HG03439 (cell line): ENCODE measurements around the gene LDLRAD3.
"Not testable (repeated sequence)": the region's sequence is repeated elsewhere in the genome, so short reads cannot be mapped to it uniquely, and the experiment has no call there.

Experiments
- ATAC-seq: cut with Tn5 transposase; IDR thresholded peaks from one replicate; pipeline ENCODE4 v1.9.1; 2021; ENCODE audit warnings: mild to moderate bottlenecking, moderate library complexity; ENCODE audit not compliant: unreplicated experiment

LDLRAD3 gene

DNA sequence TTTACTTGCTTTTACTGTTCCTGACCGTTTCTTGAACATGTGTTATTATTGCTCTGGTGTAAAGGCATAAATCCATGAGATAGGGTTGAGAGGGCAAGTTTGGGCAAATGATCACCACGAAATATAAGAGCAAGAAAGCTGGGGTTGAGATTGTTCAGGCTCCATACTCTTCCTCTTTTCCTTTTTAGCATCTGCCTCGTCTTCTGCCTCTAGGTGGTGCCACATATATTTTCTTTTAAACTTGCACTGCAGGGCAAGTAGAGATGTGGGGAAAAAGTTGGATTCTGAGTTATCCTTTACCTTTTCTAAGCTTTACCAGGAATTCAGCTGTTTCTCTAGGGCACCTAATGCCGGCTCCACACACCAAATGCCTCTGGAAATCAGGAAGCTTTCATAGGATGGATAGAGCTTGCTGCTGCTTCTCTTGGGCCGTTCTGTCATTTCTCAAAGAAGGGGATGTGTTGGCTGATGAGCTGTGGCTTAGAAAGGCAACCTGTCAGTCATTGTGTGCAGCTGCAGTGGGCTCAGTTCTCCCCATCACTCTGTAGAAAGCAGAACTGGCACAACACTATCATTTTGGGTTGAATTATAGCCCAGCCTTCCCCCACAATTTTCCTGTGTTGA is 98.2 kb downstream of the LDLRAD3 start:
- ATAC-seq = no peak

DNA sequence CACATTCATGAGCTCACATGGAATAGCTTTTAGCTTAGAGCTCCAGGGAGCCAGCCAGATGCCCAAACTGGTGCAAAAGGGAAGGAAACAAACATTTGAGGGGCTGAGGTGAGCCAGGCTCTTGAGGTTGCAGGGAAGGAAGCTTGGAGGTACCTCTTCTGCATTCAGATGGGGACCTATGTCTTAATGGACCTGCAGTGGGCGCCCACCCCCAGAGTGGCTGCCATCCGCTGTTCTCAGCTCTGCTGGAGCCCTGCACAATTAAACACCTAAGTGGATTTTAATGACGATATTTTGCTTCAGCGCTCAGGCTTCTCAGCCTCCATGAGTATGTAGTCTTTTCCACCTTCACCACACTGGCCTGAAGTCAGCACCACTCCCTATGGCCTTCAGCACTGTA is 100.8 kb downstream of the LDLRAD3 start:
- ATAC-seq = no peak

DNA sequence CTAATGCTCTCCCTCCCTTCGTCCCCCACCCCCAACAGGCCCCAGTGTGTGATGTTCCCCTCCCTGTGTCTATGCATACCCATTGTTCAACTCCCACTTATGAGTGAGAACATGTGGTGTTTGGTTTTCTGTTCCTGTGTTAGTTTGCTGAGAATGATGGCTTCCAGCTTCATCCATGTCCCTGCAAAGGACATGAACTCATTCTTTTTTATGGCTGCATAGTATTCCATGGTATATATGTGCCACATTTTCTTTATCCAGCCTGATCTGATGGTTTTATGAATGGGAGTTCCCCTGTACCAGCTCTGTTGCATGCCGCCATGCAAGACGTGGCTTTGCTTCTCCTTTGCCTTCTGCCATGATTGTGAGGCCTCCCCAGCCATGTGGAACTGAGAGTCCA is 102.1 kb downstream of the LDLRAD3 start:
- ATAC-seq = not testable (repeated sequence)

DNA sequence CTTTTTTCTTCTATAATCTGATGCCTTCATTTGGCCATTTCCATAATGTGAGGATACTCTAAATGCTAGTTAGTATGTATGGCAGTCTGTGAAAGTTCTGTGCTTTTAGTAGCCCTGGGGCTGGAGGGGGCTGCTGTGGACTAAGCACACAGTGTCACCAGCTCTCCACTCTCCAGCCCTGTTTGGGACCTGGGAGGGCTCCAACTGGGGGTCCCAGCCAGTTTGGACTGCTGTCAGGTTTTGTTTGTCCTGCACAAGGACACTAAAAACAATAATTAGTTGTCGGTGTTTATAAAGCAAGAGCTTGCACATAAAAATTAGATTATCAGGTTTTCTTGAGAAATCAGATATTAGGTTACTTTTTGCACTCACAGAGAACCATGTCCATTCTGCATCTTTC is 103.1 kb downstream of the LDLRAD3 start:
- ATAC-seq = no peak

DNA sequence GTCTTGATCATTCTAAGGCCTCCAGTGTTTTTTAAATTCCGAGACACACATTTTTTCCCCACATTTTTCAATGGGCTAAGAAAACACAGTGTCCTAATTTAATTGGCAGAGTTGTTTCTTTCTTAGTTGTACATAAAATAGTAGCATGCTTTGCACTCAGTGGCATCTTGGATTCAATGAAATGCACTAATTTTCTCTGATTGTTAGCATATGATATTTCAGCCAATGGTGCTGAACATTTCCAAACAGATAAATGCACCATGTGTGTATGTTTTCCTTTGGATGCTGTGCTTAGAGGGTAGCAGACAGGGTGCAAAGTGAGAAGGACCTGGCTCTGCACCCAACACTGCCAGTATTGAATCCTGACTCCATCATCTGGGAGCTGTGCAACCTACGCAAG is 103.5 kb downstream of the LDLRAD3 start:
- no peak for ATAC-seq

DNA sequence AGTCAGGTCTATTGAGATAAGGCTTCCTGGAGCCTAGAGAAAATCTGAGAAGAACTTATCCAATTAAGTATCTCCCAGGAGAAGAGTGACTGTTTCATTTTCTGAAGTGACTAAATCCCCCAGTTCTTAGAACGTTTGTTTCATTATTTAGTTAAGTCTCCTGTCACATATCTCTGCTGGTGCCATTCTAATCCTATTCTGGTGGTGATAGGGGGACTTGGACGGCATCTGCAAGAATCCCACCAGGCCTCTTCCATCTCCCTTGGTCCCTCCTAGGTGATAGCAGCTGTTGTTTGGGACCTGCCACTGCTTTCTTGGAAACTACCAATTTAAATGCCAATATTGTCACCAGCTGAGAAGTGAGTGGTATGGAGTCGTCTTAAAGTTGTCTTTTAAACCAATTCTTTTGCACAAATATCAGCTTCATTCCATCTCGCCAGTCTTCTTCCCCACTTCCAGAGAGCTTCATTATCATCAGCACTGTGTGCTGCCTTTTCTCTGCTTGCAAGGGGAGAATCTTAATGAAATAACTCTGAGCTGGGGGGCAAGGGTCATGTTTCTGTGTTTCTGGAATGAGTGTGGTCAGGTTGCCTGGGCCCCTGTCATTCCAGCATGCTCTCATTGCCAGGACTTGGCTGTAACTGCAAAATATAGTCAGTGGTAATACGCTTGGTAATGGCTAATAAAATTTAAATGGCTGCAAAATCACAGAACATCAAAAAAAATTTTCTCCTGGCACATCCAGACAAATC is 104.8 kb downstream of the LDLRAD3 start:
- ATAC-seq = no peak

DNA sequence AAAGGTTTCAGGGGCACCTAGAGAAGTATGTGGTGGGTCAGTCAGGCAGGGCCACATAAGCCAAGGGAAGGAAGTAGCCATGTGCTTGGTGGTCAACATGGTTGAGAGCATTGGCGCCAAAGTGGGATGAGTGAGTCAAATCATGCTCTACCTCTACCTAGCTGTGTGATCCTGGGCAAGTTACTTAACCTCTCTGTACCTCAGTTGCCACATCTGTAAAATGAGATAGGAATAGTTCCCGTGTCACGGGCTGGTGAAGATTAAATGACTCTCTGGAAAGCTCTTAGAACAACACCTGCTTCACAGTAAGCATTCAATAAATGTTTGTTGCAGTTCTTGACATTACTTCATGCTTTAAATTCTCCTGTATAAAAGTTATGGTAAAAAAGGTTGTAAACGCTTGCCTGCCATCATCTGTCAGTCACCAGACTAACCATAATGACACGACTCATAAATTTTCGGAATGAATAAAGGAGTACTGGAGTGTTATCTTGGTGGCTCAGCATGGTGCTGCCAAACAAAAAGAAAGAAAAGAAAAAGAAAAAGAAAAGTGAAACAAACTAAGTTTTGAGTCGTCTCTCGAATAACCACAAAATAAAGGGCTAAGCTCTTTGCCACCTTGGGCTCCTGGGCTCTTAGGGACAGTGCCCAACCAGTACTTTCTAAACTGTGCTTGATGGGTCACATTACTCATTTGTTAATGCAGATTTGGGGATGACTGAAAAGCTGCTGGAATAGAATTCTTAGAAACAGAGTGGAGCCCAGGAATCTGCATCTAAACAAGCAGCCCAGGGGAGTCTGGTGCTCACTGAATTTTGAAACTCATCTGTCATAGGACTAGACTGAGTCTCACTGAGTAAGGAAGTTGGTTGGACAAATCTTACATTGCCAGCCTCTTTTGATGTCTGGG is 107.6 kb downstream of the LDLRAD3 start:
- ATAC-seq = no peak

DNA sequence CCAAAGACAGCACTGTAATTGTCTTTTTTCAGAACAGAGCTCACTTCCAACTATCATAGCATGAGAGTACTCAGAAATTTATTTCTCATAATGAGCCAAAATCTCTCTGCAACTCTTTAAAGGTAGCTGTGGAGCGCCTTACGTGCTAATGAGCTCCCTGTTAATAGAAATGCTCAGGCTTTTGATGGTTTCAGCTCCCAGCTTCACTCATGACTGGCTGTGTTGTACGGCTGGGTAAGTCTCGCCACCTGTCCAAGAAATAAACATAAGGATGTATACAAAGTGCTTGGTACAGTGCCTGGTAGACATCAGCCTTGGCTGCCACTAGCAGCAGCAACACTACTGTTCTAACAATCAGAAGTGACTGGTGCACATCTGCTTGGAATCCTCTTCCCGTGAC is 109.4 kb downstream of the LDLRAD3 start:
- ATAC-seq = no peak

DNA sequence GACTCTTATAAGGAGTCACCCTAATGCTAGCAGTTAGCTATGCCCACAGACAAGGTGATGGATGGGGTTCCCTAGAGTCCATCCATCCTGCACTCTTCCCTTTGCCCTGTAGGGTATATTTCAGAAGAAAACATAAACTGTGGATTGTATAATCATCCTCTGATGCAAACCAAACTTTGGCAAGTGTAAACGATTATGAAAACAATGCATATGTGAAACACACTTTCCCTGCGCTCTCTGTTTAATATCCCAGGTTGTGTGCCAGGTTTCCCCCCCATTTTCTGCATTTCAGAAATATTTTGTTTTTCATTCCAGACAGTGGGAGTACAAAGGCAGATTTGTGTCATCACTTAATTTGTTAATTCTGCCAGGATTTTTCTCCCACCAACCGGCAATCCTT is 110.0 kb downstream of the LDLRAD3 start:
- ATAC-seq = no peak

DNA sequence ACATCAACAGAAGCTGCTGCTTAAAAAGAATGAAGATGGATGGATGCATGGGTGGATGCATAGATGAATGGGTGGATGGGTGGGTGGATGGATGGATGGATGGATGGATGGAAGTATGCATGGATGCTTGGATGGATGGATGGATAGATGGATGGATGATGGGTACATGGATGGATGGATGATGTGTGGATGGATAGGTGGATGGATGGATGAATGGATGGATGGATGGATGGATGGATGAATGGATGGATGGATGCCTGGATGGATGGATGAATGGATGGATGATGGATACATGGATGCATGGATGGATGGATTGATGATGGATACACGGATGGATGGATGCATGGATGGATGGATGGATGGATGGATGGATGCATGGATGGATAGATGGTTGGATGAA is 110.8 kb downstream of the LDLRAD3 start:
- no peak for ATAC-seq

DNA sequence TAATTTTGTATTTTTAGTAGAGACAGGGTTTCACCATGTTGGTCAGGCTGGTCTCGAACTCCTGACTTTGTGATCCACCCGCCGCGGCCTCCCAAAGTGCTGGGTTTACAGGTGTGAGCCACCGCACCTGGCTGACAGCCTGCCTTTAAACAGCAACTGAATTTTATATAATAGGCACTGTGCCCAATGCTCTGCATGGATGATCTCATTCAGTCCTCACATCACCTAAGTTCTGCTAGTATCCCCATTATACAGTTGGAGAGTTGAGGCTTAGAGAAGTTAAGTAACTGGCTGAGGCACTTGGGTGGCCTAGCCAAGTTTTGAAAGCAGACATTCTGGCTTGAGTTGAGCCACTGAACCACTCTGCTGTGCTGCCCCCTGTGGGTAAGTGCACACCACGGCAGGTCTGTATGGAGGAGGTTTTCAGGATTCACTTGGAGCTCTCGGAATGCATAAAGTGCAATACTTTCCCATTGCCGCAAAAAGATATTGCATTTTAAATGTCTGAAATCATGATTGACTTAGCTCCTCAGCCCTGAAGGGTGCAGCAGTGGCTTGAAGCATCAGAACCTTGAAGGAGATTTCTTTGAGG is 112.4 kb downstream of the LDLRAD3 start:
- ATAC-seq = no peak

DNA sequence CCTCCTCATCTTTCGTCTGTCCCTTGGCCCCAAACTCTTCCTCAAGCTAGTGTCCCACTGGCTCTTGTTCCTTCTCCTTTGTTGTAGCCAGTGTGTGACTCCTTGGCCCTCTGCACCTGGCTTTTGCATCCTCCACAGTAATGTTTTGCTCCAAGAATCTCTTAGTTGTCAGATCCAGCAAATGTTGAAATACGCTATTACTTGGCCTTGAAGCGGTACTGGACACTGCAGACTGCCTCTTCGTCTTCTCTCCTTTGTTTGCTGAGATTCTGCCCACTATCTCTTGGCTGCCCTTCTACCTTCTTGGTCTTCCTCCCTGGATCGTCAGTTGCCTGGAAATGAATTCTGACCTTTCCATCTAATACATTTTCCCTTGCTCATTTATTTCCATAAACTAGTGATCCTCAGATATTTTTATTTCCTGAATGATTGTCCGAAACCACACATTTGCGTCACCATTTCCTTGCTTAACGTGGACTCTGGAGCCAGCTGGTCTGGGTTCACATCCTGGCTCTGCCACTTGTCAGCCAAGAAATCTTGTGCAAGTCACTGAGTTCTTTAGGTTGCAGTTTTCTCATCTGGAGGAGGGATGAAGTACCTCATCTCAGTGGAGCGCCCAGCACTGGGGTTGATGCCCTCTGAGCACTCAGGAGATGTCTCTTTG is 113.6 kb downstream of the LDLRAD3 start:
- no peak for ATAC-seq

DNA sequence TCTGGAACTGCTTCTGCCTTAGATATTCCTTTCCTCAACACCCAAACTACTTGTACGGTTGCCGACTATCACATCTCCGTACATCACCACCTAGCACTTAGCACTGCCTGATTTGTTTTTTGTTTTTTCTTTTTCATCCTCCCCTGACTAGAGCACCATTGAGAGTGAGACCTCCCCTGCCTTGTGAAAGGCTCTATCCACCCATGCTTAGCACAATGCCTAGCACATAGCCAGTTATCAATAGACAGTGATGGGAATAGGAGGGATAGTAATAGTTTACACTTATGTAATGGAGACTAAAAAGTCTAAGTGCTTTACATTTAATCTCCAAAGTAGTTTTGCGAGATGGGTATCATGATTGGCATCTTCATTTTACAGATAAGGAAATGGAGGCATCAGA is 115.8 kb downstream of the LDLRAD3 start:
- ATAC-seq = no peak

DNA sequence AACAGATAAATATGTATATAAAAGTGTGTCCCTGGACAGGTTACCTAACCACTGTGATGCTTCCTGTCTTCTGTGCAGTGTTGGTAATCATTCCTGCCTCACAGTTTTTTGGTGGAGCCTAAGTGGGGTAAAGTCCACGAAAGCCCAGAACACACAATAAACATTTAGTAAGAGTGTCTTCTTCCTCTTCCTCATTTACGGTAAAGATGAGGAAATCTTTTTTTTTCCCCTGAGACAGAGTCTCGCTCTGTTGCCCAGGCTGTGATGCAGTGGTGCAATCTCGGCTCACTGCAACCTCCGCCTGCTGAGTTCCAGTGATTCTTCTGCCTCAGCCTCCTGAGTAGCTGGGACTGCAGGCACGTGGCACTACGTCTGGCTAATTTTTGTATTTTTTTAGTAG is 117.1 kb downstream of the LDLRAD3 start:
- no peak for ATAC-seq

DNA sequence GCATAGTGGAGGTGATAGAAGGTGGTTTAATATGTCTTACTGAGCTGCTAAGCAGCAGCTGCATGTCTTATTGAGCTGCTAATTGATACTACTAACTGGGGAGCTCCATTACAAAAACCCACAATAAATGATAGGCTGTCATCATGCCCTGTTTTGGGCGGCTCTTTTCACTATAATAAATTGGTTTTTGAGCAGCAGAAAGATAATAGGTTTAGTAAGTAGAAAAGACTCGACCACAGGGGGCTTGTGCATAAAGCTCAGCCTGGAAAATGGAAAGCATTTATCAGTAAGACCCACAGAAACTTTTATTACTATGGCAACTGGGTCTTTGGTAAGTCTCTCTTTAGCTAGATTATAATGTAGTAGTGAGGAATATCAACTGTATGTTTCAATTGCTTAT is 117.6 kb downstream of the LDLRAD3 start:
- ATAC-seq = no peak

DNA sequence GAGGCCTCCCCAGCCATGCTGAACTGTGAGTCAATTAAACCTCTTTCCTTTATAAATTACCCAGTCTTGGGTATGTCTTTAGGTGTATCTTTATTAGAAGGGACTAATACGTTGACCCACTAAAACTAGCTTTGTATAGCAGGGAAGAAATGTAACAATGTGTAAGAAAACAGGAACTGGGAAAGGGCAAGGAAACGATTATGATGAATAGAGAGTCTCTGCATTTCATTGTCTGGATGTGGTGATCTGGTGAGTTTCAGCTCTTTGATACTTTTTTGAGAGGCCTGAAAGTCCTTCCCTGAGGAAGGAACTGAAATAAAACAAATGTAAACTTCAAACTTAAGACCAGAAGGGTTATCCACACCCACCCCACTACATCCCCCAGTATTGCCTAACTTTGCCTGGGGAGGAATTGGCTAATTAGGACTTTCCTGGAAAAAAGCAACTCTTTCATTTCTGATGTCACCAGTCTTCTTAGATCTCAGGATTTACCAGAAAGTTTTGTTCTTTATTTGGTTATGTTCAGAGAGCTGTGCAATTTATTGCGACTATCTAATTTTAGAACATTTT is 119.0 kb downstream of the LDLRAD3 start:
- ATAC-seq = no peak

DNA sequence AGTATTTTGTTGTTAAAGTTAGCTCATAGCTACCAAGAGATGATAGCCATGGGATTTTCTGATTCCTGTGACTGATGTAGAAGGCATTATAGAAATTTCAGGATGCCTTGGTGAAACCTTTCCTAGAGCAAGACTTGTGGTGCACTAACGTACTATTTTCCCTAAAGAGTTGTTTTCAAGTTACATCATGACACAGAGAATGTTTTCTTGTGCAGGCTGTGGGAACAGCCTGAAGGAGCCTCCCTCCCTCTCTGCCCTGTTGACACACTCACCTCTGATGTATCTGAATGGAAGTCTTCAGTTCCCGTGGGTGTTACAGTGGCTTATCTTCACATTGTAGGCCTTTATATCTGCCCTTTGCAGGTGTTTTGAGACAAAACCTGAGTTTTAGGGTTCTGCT is 121.6 kb downstream of the LDLRAD3 start:
- no peak for ATAC-seq

DNA sequence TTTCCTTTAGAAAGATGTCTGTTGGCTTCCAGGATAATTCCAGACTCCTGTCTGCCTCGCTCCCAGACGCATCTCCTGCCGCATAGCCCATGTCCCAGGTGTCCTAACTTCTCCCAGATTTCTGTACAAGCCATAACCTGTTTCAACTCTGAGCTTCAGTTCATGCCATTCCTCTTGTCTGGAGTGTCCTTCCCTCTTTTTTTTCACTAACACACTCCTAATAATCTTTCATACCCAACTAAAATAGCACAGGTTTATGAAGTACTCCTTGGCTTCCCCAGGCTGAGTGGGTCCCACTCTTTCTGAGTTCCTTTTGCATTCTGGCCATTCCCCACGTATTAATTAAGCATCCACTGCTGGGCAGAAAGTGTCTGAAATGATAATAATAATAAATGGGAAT is 123.0 kb downstream of the LDLRAD3 start:
- ATAC-seq = no peak

DNA sequence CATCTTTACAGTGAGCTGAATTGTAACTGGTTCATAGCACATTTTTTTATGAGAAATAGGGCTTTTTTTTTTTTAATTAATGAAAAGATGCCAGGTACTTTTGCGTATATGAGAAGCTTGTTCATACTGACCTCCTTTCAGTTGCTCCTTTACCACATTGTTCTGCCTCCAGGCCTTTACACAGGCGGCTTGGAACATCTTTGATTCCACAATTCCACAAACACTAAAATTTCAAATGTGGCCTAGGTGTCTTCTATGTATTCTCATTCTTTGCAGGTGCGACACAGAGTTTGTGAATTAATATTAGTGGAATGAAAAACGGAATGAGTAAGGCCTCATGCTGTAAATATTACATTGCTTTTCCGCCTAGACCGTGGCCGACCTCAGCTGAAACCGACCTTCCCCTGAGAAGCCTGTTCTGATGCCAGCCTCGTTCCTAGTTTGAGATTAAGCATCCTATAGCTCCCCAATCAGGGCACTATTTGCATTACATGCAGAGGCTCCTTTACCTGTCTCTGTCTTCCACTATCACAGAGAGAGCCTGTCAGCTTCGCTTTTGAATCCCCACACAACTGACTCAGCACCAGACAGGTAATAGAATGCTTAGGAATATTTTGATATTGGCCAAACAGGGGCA is 125.8 kb downstream of the LDLRAD3 start:
- ATAC-seq = no peak
